ENCODE results near the gene EHBP1L1.

The EHBP1L1 gene

DNA sequence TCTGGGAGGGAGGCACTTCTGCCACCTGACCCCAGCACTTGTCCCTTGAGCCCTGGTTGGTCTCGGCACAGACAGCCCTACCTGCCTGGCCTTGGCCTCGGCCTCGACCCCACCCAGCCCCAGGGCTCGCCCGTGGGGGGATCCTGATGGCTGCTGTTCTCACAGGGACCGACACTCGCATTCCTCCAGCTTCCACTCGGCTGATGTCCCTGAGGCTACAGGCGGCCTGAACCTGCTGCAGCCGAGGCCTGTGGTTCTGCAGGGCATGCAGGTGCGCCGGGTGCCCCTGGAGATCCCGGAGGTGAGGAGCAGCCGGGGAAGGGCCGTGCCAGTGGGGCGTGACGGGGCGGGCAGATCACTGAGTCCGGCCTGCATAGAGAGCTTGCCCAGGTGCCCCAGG, 44.8 kb downstream of the EHBP1L1 start:
- TF ChIP-seq, protein P1, sequence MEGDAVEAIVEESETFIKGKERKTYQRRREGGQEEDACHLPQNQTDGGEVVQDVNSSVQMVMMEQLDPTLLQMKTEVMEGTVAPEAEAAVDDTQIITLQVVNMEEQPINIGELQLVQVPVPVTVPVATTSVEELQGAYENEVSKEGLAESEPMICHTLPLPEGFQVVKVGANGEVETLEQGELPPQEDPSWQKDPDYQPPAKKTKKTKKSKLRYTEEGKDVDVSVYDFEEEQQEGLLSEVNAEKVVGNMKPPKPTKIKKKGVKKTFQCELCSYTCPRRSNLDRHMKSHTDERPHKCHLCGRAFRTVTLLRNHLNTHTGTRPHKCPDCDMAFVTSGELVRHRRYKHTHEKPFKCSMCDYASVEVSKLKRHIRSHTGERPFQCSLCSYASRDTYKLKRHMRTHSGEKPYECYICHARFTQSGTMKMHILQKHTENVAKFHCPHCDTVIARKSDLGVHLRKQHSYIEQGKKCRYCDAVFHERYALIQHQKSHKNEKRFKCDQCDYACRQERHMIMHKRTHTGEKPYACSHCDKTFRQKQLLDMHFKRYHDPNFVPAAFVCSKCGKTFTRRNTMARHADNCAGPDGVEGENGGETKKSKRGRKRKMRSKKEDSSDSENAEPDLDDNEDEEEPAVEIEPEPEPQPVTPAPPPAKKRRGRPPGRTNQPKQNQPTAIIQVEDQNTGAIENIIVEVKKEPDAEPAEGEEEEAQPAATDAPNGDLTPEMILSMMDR (IDR thresholded peaks at IDR 0.05; ENCODE audit: extremely low read depth, insufficient read depth, missing control alignments) = no peak
- DNase-seq (ENCODE audit: low spot score) = no peak
- in situ Hi-C loops (cut with MboI; ENCODE audit: low pct_unique_long_range_greater_than_20kb, low sequenced_read_pairs, unreplicated experiment) = no loop called here

DNA sequence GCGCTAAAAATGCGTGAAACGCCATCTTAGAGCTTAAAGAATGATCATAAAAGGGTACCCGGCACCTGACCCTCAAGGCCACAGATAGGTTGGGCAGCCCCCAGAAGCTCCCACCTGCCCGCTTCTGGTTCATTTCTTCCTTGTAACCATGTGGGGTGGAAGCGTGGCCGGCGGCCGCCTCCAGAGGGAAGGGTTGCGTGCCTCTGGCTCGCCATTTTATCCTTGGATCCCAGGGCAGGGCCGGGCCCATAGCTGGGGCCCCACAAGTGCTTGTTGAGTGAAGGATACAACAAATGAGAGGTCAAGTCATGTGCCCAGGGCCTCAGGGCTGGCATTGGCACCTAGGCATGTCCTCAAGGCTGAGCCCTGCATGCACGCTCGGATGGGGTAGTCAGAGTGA, 45.6 kb downstream of the EHBP1L1 start:
- TF ChIP-seq, protein P1 (IDR thresholded peaks at IDR 0.05; ENCODE audit: extremely low read depth, insufficient read depth, missing control alignments) = no peak
- no peak for DNase-seq (ENCODE audit: low spot score)
- in situ Hi-C loops (cut with MboI; ENCODE audit: low pct_unique_long_range_greater_than_20kb, low sequenced_read_pairs, unreplicated experiment) = no loop called here

DNA sequence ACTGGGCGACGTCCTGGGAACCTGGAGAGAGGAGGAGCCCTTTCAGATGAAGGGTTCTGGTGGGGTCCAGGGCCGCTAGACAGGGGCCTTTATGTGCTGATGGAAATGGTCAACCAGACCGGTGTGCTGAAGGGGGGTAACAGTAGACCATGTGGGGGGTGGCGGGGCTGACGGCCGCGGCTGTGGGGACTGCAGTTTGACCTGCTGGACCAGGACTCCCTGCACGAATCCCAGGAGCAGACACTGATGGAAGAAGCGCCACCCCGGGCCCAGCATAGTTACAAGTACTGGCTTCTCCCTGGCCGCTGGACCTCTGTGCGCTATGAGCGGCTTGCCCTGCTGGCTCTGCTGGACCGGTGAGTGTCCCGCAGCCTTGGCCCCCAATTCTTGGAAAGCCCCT, 46.2 kb downstream of the EHBP1L1 start:
- no peak for DNase-seq (ENCODE audit: low spot score)
- TF ChIP-seq, protein P1 (IDR thresholded peaks at IDR 0.05; ENCODE audit: extremely low read depth, insufficient read depth, missing control alignments) = no peak
- in situ Hi-C loops (cut with MboI; ENCODE audit: low pct_unique_long_range_greater_than_20kb, low sequenced_read_pairs, unreplicated experiment) = no loop called here

DNA sequence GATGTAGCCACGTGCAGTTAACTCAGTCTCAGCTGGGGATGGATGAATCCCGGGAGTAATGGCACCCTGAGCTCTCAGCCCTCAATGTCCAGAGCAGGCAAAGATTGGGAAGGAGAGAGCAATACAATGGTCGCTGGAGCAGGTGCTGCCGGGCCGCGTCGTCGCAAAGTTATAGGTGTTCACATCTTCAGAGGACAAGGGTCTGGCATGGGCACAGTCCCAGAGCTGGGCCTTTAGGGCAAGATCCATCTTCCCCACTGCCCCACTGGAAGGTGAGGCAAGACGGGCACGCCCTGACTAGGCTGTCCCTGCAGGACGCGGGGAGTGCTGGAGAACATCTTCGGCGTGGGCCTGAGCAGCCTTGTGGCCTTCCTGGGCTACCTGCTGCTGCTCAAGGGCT, 47.3 kb downstream of the EHBP1L1 start:
- TF ChIP-seq, protein P1 (IDR thresholded peaks at IDR 0.05; ENCODE audit: extremely low read depth, insufficient read depth, missing control alignments) = no peak
- in situ Hi-C loops (cut with MboI; ENCODE audit: low pct_unique_long_range_greater_than_20kb, low sequenced_read_pairs, unreplicated experiment) = no loop called here
- no peak for DNase-seq (ENCODE audit: low spot score)

DNA sequence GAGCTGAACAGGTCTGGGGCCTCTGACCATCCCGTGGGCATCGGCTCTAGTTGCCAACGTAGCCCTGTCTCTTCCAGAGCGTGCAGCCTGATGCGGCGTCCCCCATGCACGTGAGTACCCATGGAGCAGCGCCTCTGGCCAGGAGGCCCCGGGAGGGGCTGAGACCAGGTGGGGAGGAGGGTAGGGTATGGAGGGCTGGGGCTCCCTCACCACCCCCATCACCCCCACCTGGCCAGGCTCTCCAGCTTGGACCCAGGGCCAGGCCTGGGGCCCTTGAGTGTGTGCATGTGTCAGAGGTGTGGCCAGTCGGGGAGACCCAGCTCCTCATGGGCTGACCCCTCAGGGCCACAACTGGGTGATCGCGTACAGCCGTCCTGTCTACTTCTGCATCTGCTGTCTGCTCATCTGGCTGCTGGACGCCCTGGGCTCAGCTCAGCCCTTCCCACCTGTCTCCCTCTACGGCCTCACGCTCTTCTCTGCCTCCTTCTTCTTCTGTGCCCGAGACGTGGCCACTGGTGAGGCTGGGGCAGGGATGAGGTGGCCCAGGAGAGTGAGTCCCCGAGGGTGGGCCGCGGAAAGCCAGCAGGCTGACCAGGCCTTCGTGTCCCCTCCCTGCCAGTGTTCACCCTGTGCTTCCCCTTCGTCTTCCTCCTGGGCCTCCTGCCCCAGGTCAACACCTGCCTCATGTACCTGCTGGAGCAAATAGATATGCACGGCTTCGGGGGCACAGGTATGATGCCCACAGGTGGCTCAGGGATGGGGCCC, 48.2 kb downstream of the EHBP1L1 start:
- no peak for DNase-seq (ENCODE audit: low spot score)
- in situ Hi-C loops (cut with MboI; ENCODE audit: low pct_unique_long_range_greater_than_20kb, low sequenced_read_pairs, unreplicated experiment) = no loop called here
- TF ChIP-seq, protein P1 (IDR thresholded peaks at IDR 0.05; ENCODE audit: extremely low read depth, insufficient read depth, missing control alignments) = no peak

DNA sequence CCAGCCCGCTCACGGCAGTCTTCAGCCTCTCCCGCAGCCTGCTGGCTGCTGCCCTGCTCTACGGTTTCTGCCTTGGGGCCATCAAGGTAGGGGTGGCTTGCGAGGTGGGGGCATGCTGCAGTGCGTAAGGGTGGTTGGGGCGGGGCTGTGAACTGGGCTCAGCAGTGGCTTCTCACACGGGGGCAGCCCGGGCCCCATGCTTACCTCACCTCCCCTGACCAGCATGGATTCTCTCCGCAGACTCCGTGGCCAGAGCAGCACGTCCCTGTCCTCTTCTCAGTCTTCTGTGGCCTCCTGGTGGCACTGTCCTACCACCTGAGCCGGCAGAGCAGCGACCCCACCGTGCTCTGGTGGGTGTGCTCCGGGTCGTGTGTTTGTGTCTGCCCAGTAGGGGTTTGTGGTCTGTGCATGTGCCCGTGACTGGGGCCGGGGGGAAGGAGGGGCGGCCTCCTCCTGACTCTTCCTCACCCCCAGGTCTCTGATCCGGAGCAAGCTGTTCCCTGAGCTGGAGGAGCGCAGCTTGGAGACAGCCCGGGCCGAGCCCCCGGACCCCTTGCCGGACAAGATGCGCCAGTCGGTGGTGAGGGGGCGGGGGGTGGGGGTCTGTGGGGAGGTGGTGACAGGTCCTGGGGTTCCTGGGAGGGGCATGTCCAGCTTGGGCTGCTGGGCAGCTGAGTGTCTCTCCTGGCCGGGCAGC, 49.2 kb downstream of the EHBP1L1 start:
- DNase-seq (ENCODE audit: low spot score) = no peak
- in situ Hi-C loops (cut with MboI; ENCODE audit: low pct_unique_long_range_greater_than_20kb, low sequenced_read_pairs, unreplicated experiment) = no loop called here
- TF ChIP-seq, protein P1 (IDR thresholded peaks at IDR 0.05; ENCODE audit: extremely low read depth, insufficient read depth, missing control alignments) = no peak

Measured in GM13977 (cell line).